Naive B cell (primary cell): Measurements from ENCODE around the gene PPP1R37. TPM values are rescaled to one million over a fixed set of nuclear protein-coding genes. Genes with fewer than 3 reads are reported as not detected.

ENCODE experiments used
- ATAC-seq, 2 donors: fragments of 150-1000 bp; cut with Tn5 transposase; 2 replicates each; pipeline ENCODE4 v1.10.0; 2021; ENCODE audit warnings: low read depth in 2 of 2, mild to moderate bottlenecking in 2 of 2, moderate library complexity in 2 of 2
- DNase-seq: peaks from one replicate; pipeline ENCODE4 v3.0.0; 2022
- H3K27ac Mint-ChIP-seq, 6 donors: one replicate each; pipeline ENCODE4 v1.8.0; 2020 to 2022; ENCODE audit warnings: mild to moderate bottlenecking in 6 of 6, mixed read lengths in 6 of 6, moderate library complexity in 5 of 6, inconsistent platforms in 2 of 6
- H3K27me3 Mint-ChIP-seq, 3 donors: one replicate each; pipeline ENCODE4 v1.8.0; 2021 to 2022; ENCODE audit warnings: mixed read lengths in 3 of 3, mild to moderate bottlenecking in 1 of 3
- H3K36me3 Mint-ChIP-seq, 2 donors: one replicate each; pipeline ENCODE4 v1.8.0; 2020 to 2022; ENCODE audit warnings: mixed read lengths in 2 of 2, inconsistent platforms in 1 of 2, mild to moderate bottlenecking in 1 of 2
- H3K4me1 Mint-ChIP-seq, 3 donors: one replicate each; pipeline ENCODE4 v1.8.0; 2020 to 2022; ENCODE audit warnings: mixed read lengths in 3 of 3, inconsistent platforms in 1 of 3, mild to moderate bottlenecking in 1 of 3, moderate library complexity in 1 of 3
- H3K4me3 Mint-ChIP-seq, 8 donors: one replicate each; pipeline ENCODE4 v1.8.0; 2020 to 2022; ENCODE audit warnings: mild to moderate bottlenecking in 8 of 8, mixed read lengths in 8 of 8, moderate library complexity in 8 of 8, inconsistent platforms in 2 of 8
- H3K9me3 Mint-ChIP-seq, 7 donors: one replicate each; pipeline ENCODE4 v1.8.0; 2020 to 2022; ENCODE audit warnings: mixed read lengths in 7 of 7, mild to moderate bottlenecking in 5 of 7, inconsistent platforms in 2 of 7, moderate library complexity in 1 of 7
- polyA plus RNA-seq, 6 donors: library from polyadenylated mRNA; unstranded; fragments of 300-500 nt; fragmentation: Illumina TruSeq; gene quantifications; one replicate each; pipeline ENCODE4 v1.2.3, GENCODE V29; 2021; ENCODE audit warnings: low read depth in 6 of 6

PPP1R37 gene
- polyA plus RNA-seq, 6 donors from 2014 or later, result 0.20 to 1.4 (median 0.32) TPM; not detected in 1

DNA sequence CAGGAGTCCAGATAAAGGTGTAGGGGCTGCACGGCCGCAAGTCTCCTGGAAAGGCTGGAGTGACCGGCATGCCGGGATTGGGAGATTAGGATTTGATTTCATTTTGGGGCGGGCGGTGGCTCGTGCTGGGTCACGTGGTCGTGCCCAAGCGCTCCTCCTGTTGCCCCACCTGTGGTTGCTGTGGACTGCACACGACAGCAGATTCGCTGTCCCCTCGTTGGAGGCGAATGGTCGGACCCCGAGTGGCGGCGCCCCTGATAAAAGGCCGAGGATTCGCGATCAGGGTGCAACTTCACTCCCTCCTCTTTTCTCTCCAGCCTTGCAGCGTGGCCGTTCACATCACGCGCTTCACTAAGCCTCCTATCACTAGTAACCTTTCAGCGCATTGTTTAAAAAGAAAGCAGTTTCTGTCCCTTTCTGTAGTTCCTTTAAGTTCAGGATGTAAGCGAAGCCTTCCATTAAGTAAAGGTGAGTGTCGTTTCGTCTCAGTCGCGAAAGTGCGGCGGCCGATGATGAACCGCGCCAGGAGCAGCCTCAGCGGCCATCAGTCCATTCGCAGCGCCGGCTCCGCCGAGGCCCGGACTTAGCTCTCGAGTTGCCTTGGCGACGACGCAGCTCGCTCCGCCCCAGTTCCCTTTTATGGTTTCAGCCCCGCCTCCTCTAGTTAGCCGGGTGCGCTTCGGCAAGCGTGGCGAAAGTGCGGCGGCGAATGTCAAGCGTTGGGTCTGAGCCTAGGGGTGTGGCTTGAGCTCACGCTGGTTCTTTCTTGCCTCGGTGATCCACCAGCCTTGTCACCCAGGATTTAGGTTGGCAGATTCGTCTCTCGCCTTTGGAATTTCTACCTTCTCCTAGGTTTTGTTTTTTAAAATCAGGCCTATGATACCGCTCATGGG lies 1.7 kb upstream of the PPP1R37 start:
- Mint-ChIP-seq H3K27me3 (no peaks in the 10 kb centered on the region), H3K4me3 (peak overlapping the region; percentile 95 to 99 (median 98)), H3K36me3 (peaks cover 0 to 7% of the 10 kb centered on the region in 2 donors), H3K9me3 (peaks cover 0 to 2% (median 0%) of the 10 kb centered on the region in 7 donors), H3K27ac (peak overlapping the region; percentile 98 to 99 (median 98)), H3K4me1 (peaks cover 51 to 74% (median 53%) of the 10 kb centered on the region in 3 donors)
- ATAC-seq (peak; percentile 76 to 78), DNase-seq (peak; percentile 97)

DNA sequence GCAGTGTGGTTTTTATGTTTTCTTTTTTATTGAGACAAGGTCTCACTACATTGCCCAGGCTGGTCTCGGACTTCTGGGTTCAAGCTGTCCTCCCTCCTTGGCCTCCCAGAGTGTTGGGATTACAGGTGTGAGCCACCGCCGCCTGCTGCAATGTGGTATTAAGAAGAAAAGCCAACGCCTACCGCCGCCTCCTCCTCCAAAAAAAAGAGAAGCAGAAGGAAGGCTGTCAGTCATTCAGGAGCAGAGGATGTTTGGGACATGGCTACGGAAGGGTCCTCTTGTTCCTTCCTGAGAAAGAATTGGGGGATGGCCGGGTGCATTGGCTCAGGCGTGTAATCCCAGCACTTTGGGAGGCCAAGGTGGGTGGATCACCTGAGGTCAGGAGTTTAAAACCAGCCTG lies 1.2 kb downstream of the PPP1R37 start:
- ATAC-seq (no peak), DNase-seq (no peak)
- Mint-ChIP-seq H3K27ac (peak overlapping the region in 5 of 6 donors; percentile 14 to 98 (median 82)), H3K36me3 (peaks cover 0 to 4% of the 10 kb centered on the region in 2 donors), H3K9me3 (peaks cover 0 to 2% (median 0%) of the 10 kb centered on the region in 7 donors), H3K27me3 (no peaks in the 10 kb centered on the region), H3K4me3 (peak overlapping the region; percentile 95 to 99 (median 98)), H3K4me1 (peaks cover 60 to 77% (median 73%) of the 10 kb centered on the region in 3 donors)

DNA sequence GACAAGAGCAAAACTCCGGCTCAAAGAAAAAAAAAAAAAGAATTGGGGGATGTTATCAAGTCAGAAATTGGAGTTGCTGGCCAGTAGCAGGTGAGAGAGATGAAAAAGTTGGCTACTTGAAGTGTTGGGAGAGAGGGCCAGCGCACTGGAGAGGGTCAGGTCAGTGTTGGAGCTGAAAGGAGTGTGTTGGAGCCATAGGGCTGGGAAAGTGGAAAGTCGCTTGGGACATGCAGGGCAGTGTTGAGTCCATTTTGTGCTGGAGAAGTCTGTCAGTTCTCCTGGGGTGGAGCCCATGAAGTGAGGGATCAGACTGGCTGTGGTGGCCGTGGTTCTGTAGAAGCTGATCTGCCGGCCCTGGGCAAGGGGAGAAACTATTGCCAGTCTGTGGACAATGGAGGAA lies 1.7 kb downstream of the PPP1R37 start:
- H3K4me1 Mint-ChIP-seq, result peaks cover 65 to 79% (median 78%) of the 10 kb centered on the region in 3 donors
- ATAC-seq (no peak), DNase-seq (no peak)
- peaks cover 0 to 2% (median 0%) of the 10 kb centered on the region in 7 donors for H3K9me3 Mint-ChIP-seq
- peak overlapping the region in 4 of 6 donors; percentile 9 to 85 (median 23) for H3K27ac Mint-ChIP-seq
- H3K4me3 Mint-ChIP-seq, result peak overlapping the region; percentile 85 to 99 (median 98)
- no peaks in the 10 kb centered on the region for H3K27me3 Mint-ChIP-seq
- H3K36me3 Mint-ChIP-seq, result peaks cover 0 to 4% of the 10 kb centered on the region in 2 donors

- Mint-ChIP-seq H3K9me3 (peaks cover 0 to 2% (median 0%) of the 10 kb centered on the region in 7 donors), H3K4me3 (peak overlapping the region in 5 of 8 donors; percentile 14 to 82 (median 74)), H3K4me1 (peaks cover 68 to 84% (median 79%) of the 10 kb centered on the region in 3 donors), H3K27me3 (no peaks in the 10 kb centered on the region), H3K36me3 (peaks cover 0 to 4% of the 10 kb centered on the region in 2 donors), H3K27ac (peak overlapping the region in 2 of 6 donors; percentile 42 to 79)
- DNase-seq (no peak), ATAC-seq (no peak)
These were observed 2.8 kb downstream of the PPP1R37 start for GRCh38 chr19:45095496-45096413.

DNA sequence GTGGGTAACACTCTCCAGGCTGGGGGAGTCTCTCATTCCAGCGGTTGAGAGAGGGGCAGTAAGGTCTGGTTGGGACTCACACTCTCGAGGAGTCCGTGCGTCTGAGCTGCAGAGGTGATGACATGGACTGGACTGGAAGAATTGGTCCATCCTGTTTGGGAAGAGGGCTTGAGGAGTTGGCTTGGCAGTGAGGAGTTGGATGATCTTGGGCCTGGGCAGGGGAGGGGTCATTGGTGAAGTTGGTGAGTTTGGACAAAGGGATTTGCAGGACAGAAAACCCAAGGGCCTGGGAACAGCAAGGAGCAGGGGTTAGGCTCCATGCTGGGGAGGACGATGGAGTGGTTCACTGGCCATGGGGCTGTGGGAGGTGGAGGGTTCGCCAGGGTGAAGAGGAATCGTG lies 3.7 kb downstream of the PPP1R37 start:
- H3K4me1 Mint-ChIP-seq, result peaks cover 68 to 87% (median 76%) of the 10 kb centered on the region in 3 donors
- H3K9me3 Mint-ChIP-seq, result no peaks in the 10 kb centered on the region
- peak overlapping the region in 3 of 6 donors; percentile 12 to 79 (median 68) for H3K27ac Mint-ChIP-seq
- H3K36me3 Mint-ChIP-seq, result no peaks in the 10 kb centered on the region
- H3K27me3 Mint-ChIP-seq, result no peaks in the 10 kb centered on the region
- ATAC-seq (no peak), DNase-seq (no peak)
- peak overlapping the region in 5 of 8 donors; percentile 7 to 80 (median 42) for H3K4me3 Mint-ChIP-seq

- H3K27me3 Mint-ChIP-seq, result no peaks in the 10 kb centered on the region
- no peaks in the 10 kb centered on the region for H3K36me3 Mint-ChIP-seq
- peak overlapping the region in 2 of 6 donors; percentile 67 to 79 for H3K27ac Mint-ChIP-seq
- DNase-seq, result no peak
- H3K4me3 Mint-ChIP-seq, result peak overlapping the region in 1 of 8 donors; percentile 80
- peaks cover 63 to 84% (median 74%) of the 10 kb centered on the region in 3 donors for H3K4me1 Mint-ChIP-seq
- no peak for ATAC-seq
- H3K9me3 Mint-ChIP-seq, result no peaks in the 10 kb centered on the region
These were observed 4.4 kb downstream of the PPP1R37 start for GRCh38 chr19:45097450-45097775.

DNA sequence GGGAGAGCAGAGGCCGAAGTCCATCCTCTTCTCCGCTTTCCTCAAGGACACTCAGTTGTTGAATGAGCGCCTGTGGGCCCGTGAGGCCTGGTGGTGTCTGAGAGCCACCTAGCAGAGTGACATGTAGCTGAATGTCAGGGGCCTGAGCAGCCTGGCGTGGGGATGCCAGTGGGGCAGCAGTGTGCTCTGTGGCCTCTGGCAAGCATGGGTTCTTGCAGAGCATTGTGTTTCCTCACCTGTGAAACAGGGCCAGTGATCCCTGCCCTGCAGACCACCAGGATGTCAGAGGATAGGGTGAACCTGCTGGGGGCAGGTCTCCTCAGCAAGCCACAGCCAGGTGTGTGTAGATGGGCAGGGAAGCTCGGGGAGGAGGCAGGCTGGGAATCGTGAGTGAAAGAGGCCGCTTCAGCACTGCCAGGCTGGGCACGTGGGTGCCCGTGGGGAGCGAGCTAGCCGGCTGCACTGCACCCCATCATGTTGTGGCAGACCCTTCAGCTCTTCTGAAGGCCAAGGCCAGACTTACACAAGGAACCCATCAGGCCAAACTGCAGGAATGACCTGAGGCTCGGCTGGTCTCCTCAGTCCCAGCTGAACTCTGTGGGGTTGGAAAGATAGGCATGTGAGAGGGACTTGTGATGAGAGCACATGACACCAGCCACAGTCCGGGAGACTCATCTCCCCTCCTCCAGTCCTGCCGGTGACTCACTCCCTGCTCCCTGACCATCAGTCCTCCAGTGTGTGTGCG lies 5.0 kb downstream of the PPP1R37 start:
- Mint-ChIP-seq H3K4me3 (no peak overlapping the region), H3K36me3 (no peaks in the 10 kb centered on the region), H3K4me1 (peaks cover 62 to 86% (median 74%) of the 10 kb centered on the region in 3 donors), H3K27ac (peak overlapping the region in 4 of 6 donors; percentile 10 to 79 (median 49)), H3K9me3 (no peaks in the 10 kb centered on the region), H3K27me3 (no peaks in the 10 kb centered on the region)
- no peak for ATAC-seq
- no peak for DNase-seq

DNA sequence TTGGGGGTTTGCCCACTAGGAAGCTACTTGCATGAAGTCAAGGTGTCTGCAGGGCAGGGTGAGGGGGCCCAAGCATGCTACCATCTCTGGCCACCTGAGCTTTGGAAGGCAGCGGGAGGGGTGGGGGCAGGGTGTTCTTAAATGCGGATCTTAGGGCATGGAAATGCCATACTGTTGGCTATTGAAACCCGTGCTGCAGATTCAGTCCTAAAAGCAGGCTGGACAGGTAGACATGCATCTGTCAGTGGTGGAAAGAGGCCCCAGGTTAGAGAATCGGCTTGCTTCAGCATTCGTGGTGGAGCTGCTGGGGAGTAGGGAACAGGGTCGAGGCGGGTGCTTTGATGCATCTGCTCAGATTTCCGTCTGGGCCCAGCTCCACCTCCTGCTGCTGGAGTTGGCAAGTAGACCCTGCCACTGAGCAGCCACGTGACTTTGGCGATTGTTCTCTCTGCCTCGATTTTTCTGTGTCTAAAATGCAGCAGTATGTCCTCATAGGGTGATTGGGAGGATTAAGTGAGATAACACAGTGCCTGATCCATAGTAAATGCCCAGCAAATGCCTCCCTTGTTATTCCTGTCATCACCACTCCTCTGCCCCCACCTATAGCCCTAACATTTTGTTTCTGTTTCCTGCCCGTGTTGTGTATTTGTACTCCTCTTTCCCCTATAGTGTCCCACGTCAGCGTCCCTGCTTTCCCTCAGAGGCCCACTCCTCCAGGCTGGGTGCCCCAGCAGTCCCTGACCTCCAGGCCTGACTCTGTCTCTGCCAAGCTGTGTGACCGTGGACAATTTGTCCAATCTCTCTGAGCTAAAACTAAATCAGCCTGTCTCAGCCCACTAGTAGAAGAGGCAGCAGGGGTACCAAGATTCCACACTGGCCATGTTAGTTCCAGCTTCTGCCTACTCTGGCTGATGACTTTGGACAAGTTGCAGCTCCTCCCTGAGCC lies 5.8 kb downstream of the PPP1R37 start:
- Mint-ChIP-seq H3K4me1 (peaks cover 65 to 88% (median 78%) of the 10 kb centered on the region in 3 donors), H3K27me3 (no peaks in the 10 kb centered on the region), H3K9me3 (no peaks in the 10 kb centered on the region), H3K4me3 (peak overlapping the region in 2 of 8 donors; percentile 25 to 49), H3K27ac (peak overlapping the region in 2 of 6 donors; percentile 10 to 96), H3K36me3 (no peaks in the 10 kb centered on the region)
- ATAC-seq (no peak), DNase-seq (no peak)

- ATAC-seq (no peak), DNase-seq (no peak)
- Mint-ChIP-seq H3K27me3 (no peaks in the 10 kb centered on the region), H3K4me1 (peaks cover 65 to 88% (median 78%) of the 10 kb centered on the region in 3 donors), H3K9me3 (no peaks in the 10 kb centered on the region), H3K4me3 (peak overlapping the region in 1 of 8 donors; percentile 49), H3K36me3 (no peaks in the 10 kb centered on the region), H3K27ac (peak overlapping the region in 3 of 6 donors; percentile 13 to 96 (median 47))
These were observed 6.7 kb downstream of the PPP1R37 start for GRCh38 chr19:45099467-45100191.

GRCh38 chr19:45100201-45100600 lies 7.2 kb downstream of the PPP1R37 start:
- peak overlapping the region in 1 of 6 donors; percentile 47 for H3K27ac Mint-ChIP-seq

GRCh38 chr19:45100846-45101252 lies 7.9 kb downstream of the PPP1R37 start:
- no peaks in the 10 kb centered on the region for H3K27me3 Mint-ChIP-seq
- H3K4me3 Mint-ChIP-seq, result no peak overlapping the region
- peaks cover 67 to 91% (median 80%) of the 10 kb centered on the region in 3 donors for H3K4me1 Mint-ChIP-seq
- peak overlapping the region in 2 of 6 donors; percentile 29 to 82 for H3K27ac Mint-ChIP-seq
- H3K9me3 Mint-ChIP-seq, result no peaks in the 10 kb centered on the region
- no peak for DNase-seq
- no peak for ATAC-seq
- no peaks in the 10 kb centered on the region for H3K36me3 Mint-ChIP-seq

More at GRCh38 chr19:45100201-45100600, 7.2 kb downstream of the PPP1R37 start:
- H3K4me1 Mint-ChIP-seq, result peaks cover 67 to 89% (median 78%) of the 10 kb centered on the region in 3 donors
- no peaks in the 10 kb centered on the region for H3K9me3 Mint-ChIP-seq
- ATAC-seq, result no peak
- peak overlapping the region in 1 of 8 donors; percentile 33 for H3K4me3 Mint-ChIP-seq
- H3K27me3 Mint-ChIP-seq, result no peaks in the 10 kb centered on the region
- H3K36me3 Mint-ChIP-seq, result no peaks in the 10 kb centered on the region
- no peak for DNase-seq
